HG03442 (cell line): ENCODE results near the gene PLPPR5.

Experiments
- ATAC-seq: cut with Tn5 transposase; IDR thresholded peaks from one replicate; pipeline ENCODE4 v1.9.1; 2021; ENCODE audit warnings: mild to moderate bottlenecking, moderate library complexity; ENCODE audit not compliant: unreplicated experiment

Gene PLPPR5

GRCh38 chr1:98969798-98970490, 34.7 kb downstream of the PLPPR5 start:
- no peak for ATAC-seq

- ATAC-seq: no peak
Observed at GRCh38 chr1:98967122-98967521, 37.5 kb downstream of the PLPPR5 start.

- no peak for ATAC-seq
Observed at GRCh38 chr1:98965394-98965793, 39.3 kb downstream of the PLPPR5 start.

GRCh38 chr1:98964198-98964597, 40.5 kb downstream of the PLPPR5 start:
- ATAC-seq: no peak

- no peak for ATAC-seq
Observed at GRCh38 chr1:98963064-98963758, 41.5 kb downstream of the PLPPR5 start.

GRCh38 chr1:98962156-98962555, 42.5 kb downstream of the PLPPR5 start:
- no peak for ATAC-seq

GRCh38 chr1:98949621-98950020, 55.0 kb downstream of the PLPPR5 start:
- no peak for ATAC-seq

- ATAC-seq: no peak
Observed at GRCh38 chr1:98949166-98949565, 55.5 kb downstream of the PLPPR5 start.

- ATAC-seq: no peak
Observed at GRCh38 chr1:98947071-98947470, 57.6 kb downstream of the PLPPR5 start.

- ATAC-seq: no peak
Observed at GRCh38 chr1:98940722-98941079, 64.0 kb downstream of the PLPPR5 start.

GRCh38 chr1:98940069-98940721, 64.5 kb downstream of the PLPPR5 start:
- ATAC-seq: no peak

GRCh38 chr1:98939471-98939870, 65.2 kb downstream of the PLPPR5 start:
- ATAC-seq: no peak

GRCh38 chr1:98937347-98937746, 67.3 kb downstream of the PLPPR5 start:
- no peak for ATAC-seq

GRCh38 chr1:98932184-98932583, 72.5 kb downstream of the PLPPR5 start:
- no peak for ATAC-seq

GRCh38 chr1:98931128-98931835, 73.4 kb downstream of the PLPPR5 start:
- ATAC-seq: no peak

GRCh38 chr1:98929437-98929836, 75.2 kb downstream of the PLPPR5 start:
- no peak for ATAC-seq

GRCh38 chr1:98926597-98926996, 78.1 kb downstream of the PLPPR5 start:
- ATAC-seq: no peak

GRCh38 chr1:98924977-98925376, 79.7 kb downstream of the PLPPR5 start:
- no peak for ATAC-seq

GRCh38 chr1:98923667-98924066, 81.0 kb downstream of the PLPPR5 start:
- no peak for ATAC-seq

GRCh38 chr1:98921817-98922216, 82.8 kb downstream of the PLPPR5 start:
- no peak for ATAC-seq

- no peak for ATAC-seq
Observed at GRCh38 chr1:98920441-98921110, 84.1 kb downstream of the PLPPR5 start.
